NCI-H1092 treated with DMSO at 0.1 percent for 48 hours (cell line): ENCODE results near the gene DHX35.
"Not testable (repeated sequence)": the region's sequence is repeated elsewhere in the genome, so short reads cannot be mapped to it uniquely, and the experiment has no call there.

Source experiments
- DNase-seq: peaks from one replicate; lab custom pipeline; 2025; lab: John Stamatoyannopoulos, UW

Gene DHX35

GRCh38 chr20:38940644-38941043 is 21.5 kb upstream of the DHX35 start:
- DNase-seq = no peak

DNA sequence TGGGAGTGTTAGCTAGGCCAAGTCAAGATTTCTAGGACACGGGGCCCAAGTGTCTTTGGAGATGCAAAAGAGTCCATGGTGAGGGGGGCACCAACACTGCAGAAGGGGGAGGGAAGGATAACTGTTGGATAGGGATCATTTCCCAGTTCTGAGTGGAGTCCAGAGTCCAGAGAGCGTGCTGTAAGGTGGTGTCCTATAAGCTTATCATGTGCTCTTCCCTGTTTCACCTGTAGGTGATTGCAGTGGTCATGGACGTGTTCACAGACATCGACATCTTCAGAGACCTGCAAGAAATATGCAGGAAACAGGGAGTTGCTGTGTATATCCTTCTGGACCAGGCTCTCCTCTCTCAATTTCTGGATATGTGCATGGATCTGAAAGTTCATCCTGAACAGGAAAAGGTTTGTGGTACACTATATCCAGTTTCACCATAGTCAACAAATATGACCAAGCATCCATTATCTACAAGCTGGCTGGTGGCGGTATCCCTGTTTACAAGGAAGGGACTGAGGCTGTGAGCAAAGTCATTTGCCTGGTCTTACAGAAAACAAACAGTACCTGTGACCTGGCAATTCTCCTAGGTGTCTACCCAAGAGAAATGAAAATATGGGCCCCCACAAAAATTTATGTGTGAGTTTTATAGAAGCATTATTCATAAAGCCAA is 20.3 kb upstream of the DHX35 start:
- no peak for DNase-seq

DNA sequence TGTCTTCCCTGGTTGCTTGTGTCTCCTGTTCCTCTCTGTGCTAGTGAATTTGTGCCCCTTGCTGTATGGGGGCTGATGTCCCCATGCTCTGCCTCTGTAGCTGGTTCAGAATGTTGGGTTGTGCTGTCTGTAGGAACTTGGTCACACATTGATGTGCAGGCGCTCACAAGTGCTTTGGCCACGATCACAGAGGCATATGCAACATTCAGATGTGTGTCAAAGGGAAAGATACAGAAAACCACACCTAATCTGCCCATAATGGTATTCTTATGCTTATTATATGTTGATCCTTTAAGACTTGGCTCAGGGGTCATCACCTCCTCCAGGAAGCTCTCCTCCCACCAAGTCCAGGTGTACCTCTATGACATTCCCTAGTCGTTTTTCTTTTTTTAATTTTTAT is 17.1 kb upstream of the DHX35 start:
- no peak for DNase-seq

DNA sequence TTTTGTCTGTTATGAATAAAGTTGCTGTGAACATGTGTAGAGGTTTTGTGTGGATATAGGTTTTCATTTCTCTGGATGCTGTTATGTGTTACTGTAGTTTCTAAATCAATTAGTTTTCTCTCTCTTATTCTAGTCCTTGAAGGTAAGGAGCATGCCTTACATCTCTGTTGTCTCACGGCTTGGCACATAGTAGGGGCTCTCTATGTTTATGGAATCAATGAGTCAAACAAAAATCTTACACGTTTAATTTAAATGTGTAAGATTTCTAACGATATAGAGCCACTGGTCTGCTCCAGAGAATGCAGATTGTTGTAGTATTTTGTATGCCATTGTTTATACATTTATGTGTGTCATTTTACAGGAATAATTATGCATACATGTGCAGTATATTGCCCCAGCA is 15.3 kb upstream of the DHX35 start:
- no peak for DNase-seq

DNA sequence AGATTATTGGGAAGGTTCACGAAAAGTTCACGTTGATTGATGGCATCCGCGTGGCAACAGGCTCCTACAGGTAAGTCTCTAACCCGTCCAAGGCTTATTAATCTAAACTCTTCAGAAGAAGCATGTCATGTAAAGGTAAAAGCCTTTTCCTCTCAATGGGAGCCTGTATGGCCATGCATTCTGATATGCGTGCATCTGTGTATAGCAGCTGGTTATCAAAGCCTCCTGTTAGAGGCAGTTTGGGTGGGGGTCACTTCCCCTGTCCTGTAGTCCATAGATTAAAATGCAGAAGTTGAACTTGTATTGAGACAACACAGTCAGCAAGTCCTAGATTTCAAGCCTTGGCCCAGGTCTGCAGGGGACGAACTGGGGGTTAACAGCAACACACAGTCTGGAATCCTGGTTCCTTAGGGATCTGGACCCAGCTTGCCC is 14.2 kb upstream of the DHX35 start:
- DNase-seq = no peak

GRCh38 chr20:38950254-38950653 is 11.9 kb upstream of the DHX35 start:
- no peak for DNase-seq

- DNase-seq = no peak
Observed at GRCh38 chr20:38951611-38952010, 10.5 kb upstream of the DHX35 start.

GRCh38 chr20:38952153-38952552 is 10.0 kb upstream of the DHX35 start:
- no peak for DNase-seq

DNA sequence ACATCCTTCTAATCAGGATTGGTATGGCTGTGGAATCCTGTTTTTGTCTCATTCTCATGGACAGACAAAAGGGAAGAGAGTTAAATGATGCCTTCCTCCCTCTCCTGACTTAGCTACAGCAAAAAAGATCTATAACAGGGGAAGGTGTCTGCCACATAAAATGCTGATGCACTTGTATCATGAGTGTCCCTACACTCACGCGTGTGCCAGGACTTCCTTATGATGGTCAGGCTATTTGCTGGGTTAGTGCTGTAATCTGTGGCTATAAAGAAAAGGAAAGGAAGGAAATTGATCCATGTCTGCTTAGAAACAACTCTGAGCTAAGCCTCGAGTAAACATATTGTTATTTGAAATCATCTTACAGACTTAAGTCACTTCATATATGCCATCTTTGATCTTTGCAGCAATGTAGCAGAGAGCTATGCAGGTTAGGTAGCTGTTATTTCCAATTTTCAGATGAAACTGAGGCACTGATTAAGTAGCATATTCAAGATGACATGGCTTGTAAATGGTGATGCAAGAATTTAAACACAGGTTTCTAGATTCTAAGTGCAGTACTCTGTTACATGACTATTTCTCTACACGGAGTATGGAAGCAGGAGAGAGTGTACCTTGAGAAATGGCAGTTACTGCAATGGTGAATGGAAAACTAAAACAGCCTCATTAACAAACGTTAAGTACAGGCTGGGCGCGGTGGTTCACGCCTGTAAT is 8.4 kb upstream of the DHX35 start:
- no peak for DNase-seq

GRCh38 chr20:38957235-38957876 is 4.8 kb upstream of the DHX35 start:
- DNase-seq = no peak

GRCh38 chr20:38957915-38958485 is 4.1 kb upstream of the DHX35 start:
- no peak for DNase-seq

- DNase-seq = not testable (repeated sequence)
Observed at GRCh38 chr20:38960187-38960687, 1.9 kb upstream of the DHX35 start.

DNA sequence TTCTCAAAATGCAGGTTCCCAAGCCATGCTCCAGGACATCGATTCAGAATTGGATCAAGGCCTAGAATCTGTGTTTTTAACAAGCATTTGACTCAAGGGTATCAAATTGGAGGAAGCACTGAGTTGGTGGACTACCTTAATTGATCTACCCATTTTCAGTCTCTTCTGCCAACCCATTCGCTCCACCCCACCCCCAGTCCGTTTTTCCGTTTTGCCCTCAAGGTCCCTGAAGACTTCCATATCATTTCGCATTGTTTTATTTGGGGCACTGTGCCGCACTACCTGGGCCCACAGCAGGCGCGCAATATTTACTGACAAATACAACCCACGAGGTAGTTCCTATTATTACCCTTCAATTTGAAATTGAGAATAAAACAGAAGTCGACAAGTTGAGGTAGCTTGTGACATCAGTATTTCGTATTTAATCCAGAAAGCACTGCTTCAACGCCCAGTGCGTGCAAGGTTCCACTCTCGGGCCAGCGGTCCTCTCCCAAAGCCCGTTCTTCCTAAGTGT is 557 bp upstream of the DHX35 start:
- DNase-seq = peak; percentile 58

- peak; percentile 45 for DNase-seq
Observed at GRCh38 chr20:38962928-38963401, 821 bp downstream of the DHX35 start.

GRCh38 chr20:38963745-38964144 is 1.6 kb downstream of the DHX35 start:
- no peak for DNase-seq

GRCh38 chr20:38965264-38965663 is 3.1 kb downstream of the DHX35 start:
- DNase-seq = no peak

DNA sequence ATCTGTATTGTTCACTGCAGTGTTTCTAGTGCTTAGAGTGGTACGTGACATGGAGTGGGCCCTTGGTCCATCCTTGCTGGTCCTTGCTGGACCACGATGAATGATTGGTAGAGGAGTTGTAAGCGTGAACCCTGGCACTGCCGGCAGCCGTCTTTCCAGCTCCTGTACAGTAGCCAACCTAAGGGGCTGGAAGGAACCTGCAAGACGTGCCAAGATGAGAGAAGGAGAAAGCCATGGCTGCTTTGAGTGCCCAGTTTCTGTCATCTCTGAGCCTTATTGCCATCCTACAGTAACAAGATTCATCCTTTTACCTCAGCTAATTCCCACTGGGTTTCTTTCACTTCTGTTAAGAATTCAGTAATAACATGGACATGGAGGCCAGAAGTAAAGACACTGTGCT is 5.9 kb downstream of the DHX35 start:
- DNase-seq = no peak

DNA sequence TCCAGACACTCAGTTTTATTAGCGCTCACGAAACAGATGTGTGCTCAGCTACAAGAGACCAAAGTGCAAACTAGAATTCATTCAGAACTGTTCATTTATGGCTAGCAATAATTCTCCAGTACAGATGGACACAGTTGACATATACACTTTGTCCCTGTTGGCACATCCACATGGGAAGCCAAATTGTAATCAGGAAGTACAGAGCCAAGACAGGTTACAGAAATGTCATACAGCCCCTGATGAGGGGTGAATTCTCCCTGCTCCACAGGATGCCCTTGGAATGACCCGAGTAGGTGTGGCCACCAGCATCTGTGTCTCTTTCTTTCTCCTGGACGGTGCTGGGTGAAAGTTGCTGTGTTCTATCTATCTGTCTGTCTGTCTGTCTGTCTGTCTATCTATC is 7.6 kb downstream of the DHX35 start:
- no peak for DNase-seq

DNA sequence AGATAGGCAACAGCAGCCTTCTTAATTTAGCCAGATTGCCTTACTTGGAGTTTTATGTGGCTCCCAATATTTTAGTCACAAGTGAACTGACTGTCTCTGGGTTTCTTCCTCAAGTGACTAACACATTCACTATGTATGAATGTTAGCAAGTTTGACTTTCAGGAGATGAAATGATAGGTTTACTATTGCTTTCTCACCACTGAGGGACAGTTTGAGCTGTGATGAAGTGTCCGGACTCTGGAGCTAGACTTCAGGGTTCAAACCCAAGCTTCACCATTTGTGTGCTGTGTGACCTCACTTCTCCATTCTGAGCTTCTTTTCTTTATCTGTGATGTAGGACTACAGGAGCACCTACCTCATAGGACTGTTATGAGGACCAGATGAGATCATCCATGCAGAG is 8.2 kb downstream of the DHX35 start:
- no peak for DNase-seq

- DNase-seq = no peak
Observed at GRCh38 chr20:38973107-38973506, 11.0 kb downstream of the DHX35 start.

DNA sequence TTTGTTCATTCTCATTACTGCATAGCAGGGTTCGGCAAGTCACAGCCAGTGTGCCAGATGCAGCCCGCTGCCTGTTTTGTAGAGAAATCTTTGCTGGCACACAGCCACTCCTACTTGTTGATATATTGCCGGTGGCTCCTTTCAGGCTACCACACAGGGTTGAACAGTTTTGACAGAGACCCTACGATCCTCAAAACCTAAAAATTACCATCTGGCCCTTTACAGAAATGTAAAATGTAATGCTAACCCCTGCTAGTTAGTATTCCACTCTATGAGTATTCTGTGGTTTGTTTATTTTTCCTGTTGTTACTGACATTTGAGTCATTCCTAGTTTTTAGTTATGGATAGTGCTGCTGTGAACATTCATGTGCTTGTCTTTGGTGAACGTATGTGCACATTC is 11.5 kb downstream of the DHX35 start:
- DNase-seq = no peak

GRCh38 chr20:38975539-38976120 is 13.5 kb downstream of the DHX35 start:
- DNase-seq = no peak
